Omental fat pad (tissue), 4 donors: ENCODE measurements around the gene PEX26. TPM values are rescaled to one million over a fixed set of nuclear protein-coding genes. Genes with fewer than 3 reads are reported as not detected.
"Not testable (repeated sequence)": the region's sequence is repeated elsewhere in the genome, so short reads cannot be mapped to it uniquely, and the experiment has no call there.

ENCODE experiments used
- ATAC-seq: fragments of 150-250 bp; one replicate; pipeline ENCODE4 v1.9.1; 2016; ENCODE audit warnings: mild to moderate bottlenecking, moderate library complexity; ENCODE audit not compliant: low FRiP score
- DNase-seq: peaks from one replicate; pipeline ENCODE4 v3.0.0-alpha.2; 2019; ENCODE audit warnings: low spot score
- CTCF ChIP-seq, 3 donors: fragments of 450-650 bp; IDR thresholded peaks; one replicate each; pipeline ENCODE4 v1.5.1; 2016 to 2017; ENCODE audit warnings: antibody characterized with exemption in 3 of 3, mild to moderate bottlenecking in 3 of 3, moderate library complexity in 2 of 3
- total RNA-seq, 4 donors: library from RNA; depleted of rRNA; stranded (reverse); fragments of >200 nt; gene quantifications; one replicate each; pipeline ENCODE4 v1.1.0, GENCODE V29; 2016

Gene PEX26
- total RNA-seq, 4 donors from 2014 or later, result 19.5 to 32.0 (median 24.1) TPM

- no peak for TF ChIP-seq CTCF (IDR thresholded peaks at IDR 0.05)
- no peak for ATAC-seq
Measured at GRCh38 chr22:18136563-18137320, 59.0 kb downstream of the PEX26 start.

GRCh38 chr22:18141004-18141403 lies 63.2 kb downstream of the PEX26 start:
- not testable (repeated sequence) for DNase-seq, ATAC-seq

More at GRCh38 chr22:18136563-18137320, 59.0 kb downstream of the PEX26 start:
- no peak for DNase-seq

- no peak for TF ChIP-seq CTCF (IDR thresholded peaks at IDR 0.05)
- no peak for DNase-seq
- no peak for ATAC-seq
Measured at GRCh38 chr22:18144105-18144504, 66.3 kb downstream of the PEX26 start.

GRCh38 chr22:18145676-18146388 lies 68.0 kb downstream of the PEX26 start:
- ATAC-seq, result no peak
- TF ChIP-seq CTCF (IDR thresholded peaks at IDR 0.05), result no peak
- no peak for DNase-seq

GRCh38 chr22:18146389-18146753 lies 68.6 kb downstream of the PEX26 start:
- DNase-seq, result no peak
- no peak for TF ChIP-seq CTCF (IDR thresholded peaks at IDR 0.05)
- no peak for ATAC-seq

- no peak for TF ChIP-seq CTCF (IDR thresholded peaks at IDR 0.05)
- DNase-seq (no peak), ATAC-seq (no peak)
Measured at GRCh38 chr22:18147791-18148190, 70.0 kb downstream of the PEX26 start.

GRCh38 chr22:18148293-18148965 lies 70.6 kb downstream of the PEX26 start:
- TF ChIP-seq CTCF (IDR thresholded peaks at IDR 0.05), result no peak
- ATAC-seq (no peak), DNase-seq (no peak)
